Panc1 (cell line): ENCODE measurements around the gene CFAP20DC.

Experiments
- POLR2AphosphoS5 ChIP-seq: IDR thresholded peaks from 2 replicates; pipeline ENCODE4 v1.6.1; 2012; ENCODE audit warnings: mild to moderate bottlenecking, low read depth, low read length, moderate library complexity
- SIN3A ChIP-seq: IDR thresholded peaks from 2 replicates; pipeline ENCODE4 v1.6.1; 2012; ENCODE audit warnings: low read depth, mild to moderate bottlenecking, low read length, moderate library complexity, borderline replicate concordance; ENCODE audit not compliant: insufficient read depth
- TCF7L2 ChIP-seq: IDR thresholded peaks from 2 replicates; pipeline ENCODE4 v1.6.1; 2011; ENCODE audit warnings: mild to moderate bottlenecking, low read depth, low read length, inconsistent platforms
- TF ChIP-seq, protein P1 (sequence below): fragments of 450-650 bp; IDR thresholded peaks from 2 replicates; pipeline ENCODE4 v1.5.1; 2017; ENCODE audit warnings: mild to moderate bottlenecking

DNA sequence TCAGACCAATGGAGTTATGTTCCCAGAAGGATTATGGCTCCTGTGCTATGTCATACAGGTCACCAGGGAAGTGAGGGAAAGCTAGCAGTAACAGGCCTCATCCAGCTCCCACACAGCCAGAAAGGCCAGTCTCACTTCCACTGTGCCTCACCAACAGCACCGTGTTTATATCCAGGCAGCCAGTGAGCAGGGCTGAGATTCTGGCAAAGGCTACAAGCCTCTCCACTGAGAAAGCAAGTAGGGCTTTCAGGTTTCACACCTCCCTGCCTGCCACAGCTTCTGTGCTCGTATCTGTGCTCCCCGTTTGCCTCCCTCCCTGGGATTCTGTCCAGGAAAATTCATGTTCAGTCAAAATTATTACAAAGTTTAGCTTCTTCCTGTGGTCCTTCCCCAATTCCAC lies 14.9 kb upstream of the CFAP20DC start:
- TF ChIP-seq, protein P1, sequence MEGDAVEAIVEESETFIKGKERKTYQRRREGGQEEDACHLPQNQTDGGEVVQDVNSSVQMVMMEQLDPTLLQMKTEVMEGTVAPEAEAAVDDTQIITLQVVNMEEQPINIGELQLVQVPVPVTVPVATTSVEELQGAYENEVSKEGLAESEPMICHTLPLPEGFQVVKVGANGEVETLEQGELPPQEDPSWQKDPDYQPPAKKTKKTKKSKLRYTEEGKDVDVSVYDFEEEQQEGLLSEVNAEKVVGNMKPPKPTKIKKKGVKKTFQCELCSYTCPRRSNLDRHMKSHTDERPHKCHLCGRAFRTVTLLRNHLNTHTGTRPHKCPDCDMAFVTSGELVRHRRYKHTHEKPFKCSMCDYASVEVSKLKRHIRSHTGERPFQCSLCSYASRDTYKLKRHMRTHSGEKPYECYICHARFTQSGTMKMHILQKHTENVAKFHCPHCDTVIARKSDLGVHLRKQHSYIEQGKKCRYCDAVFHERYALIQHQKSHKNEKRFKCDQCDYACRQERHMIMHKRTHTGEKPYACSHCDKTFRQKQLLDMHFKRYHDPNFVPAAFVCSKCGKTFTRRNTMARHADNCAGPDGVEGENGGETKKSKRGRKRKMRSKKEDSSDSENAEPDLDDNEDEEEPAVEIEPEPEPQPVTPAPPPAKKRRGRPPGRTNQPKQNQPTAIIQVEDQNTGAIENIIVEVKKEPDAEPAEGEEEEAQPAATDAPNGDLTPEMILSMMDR = no peak
- no peak for TF ChIP-seq TCF7L2
- no peak for TF ChIP-seq POLR2AphosphoS5
- no peak for TF ChIP-seq SIN3A
